GM12878 (cell line): ENCODE results near the gene TSPAN16. TPM values are rescaled to one million over a fixed set of nuclear protein-coding genes. Genes with fewer than 3 reads are reported as not detected.

Experiments
- ATAC-seq: fragments of 200-7000 bp; cut with Tn5 transposase; 3 replicates; pipeline ENCODE4 v1.9.1; 2020; ENCODE audit warnings: mild to moderate bottlenecking, moderate library complexity
- BruUV-seq: library from RNA; stranded (reverse); fragments of 400-500 nt; replicated peaks from 2 replicates; lab custom pipeline; 2021; lab: Mats Ljungman, UMichigan
- CTCF ChIA-PET: fragments of 300-600 bp; sonication (Branson Sonifier 250); formaldehyde crosslinking; extraction: SDS; loops from one replicate; lab custom pipeline; 2021; ENCODE audit warnings: inconsistent platforms; lab: Yijun Ruan, JAX
- POLR2A ChIA-PET: fragments of 350-600 bp; formaldehyde crosslinking; extraction: SDS; loops from one replicate; lab custom pipeline; 2021; ENCODE audit warnings: inconsistent platforms; lab: Charles Lee
- RAD21 ChIA-PET: fragments of 300-600 bp; sonication (Branson Sonifier 250); formaldehyde crosslinking; loops from one replicate; lab custom pipeline; 2023; ENCODE audit warnings: antibody characterized with exemption; ENCODE audit not compliant: unreplicated experiment; lab: Charles Lee
- SMC1A ChIA-PET: fragments of 300-600 bp; sonication (Branson Sonifier 250); formaldehyde crosslinking; loops from one replicate; lab custom pipeline; 2023; ENCODE audit not compliant: unreplicated experiment, uncharacterized antibody; lab: Charles Lee
- DNase-seq: peaks from one replicate; pipeline ENCODE4 v3.0.0-alpha.2; 2011; ENCODE audit warnings: low read depth, low spot score
- FAIRE-seq: peaks from 3 replicates; lab custom pipeline; 2011; peaks lifted over from hg19 to GRCh38; lab: Jason Lieb, UNC
- H2AFZ ChIP-seq: 2 replicates; pipeline ENCODE4 v1.6.0; 2011; ENCODE audit warnings: low read depth, low read length, control low read depth; ENCODE audit not compliant: control insufficient read depth
- H3K27ac ChIP-seq: 2 replicates; pipeline ENCODE4 v1.5.1; 2011; ENCODE audit warnings: control low read depth; ENCODE audit not compliant: control insufficient read depth, insufficient read depth
- H3K27me3 ChIP-seq, 2 experiments: replicated peaks in 1 of 2; 2 replicates each; pipeline versions ENCODE4 v1.6.0 to v1.6.1; 2011; ENCODE audit warnings: low read length in 1 of 2; ENCODE audit not compliant: control insufficient read depth in 2 of 2, insufficient read depth in 2 of 2
- H3K36me3 ChIP-seq, 2 experiments: 2 replicates each; pipeline ENCODE4 v1.5.1; 2011; ENCODE audit warnings: low read length in 1 of 2; ENCODE audit not compliant: control insufficient read depth in 2 of 2, insufficient read depth in 2 of 2
- H3K4me1 ChIP-seq: 2 replicates; pipeline ENCODE4 v1.6.1; 2011; ENCODE audit warnings: mild to moderate bottlenecking, low read length, moderate library complexity, mixed read lengths; ENCODE audit not compliant: control insufficient read depth, insufficient read depth
- H3K4me2 ChIP-seq: 2 replicates; pipeline ENCODE4 v1.6.0; 2011; ENCODE audit warnings: control low read depth; ENCODE audit not compliant: control insufficient read depth, insufficient read depth
- H3K4me3 ChIP-seq: fragments of 200-600 bp; sonication (generic); 2 replicates; pipeline ENCODE4 v1.5.1; 2016
- H3K79me2 ChIP-seq: 2 replicates; pipeline ENCODE4 v1.6.0; 2011; ENCODE audit warnings: low read length; ENCODE audit not compliant: control insufficient read depth, insufficient read depth
- H3K9ac ChIP-seq: 2 replicates; pipeline ENCODE4 v1.8.0; 2011; ENCODE audit warnings: low read length, control low read depth, mixed read lengths; ENCODE audit not compliant: control insufficient read depth, insufficient read depth
- H3K9me3 ChIP-seq: replicated peaks from 3 replicates; pipeline ENCODE4 v1.5.1; 2011; ENCODE audit warnings: mild to moderate bottlenecking, low read length; ENCODE audit not compliant: control insufficient read depth, insufficient read depth
- H4K20me1 ChIP-seq: 2 replicates; pipeline ENCODE4 v1.6.0; 2011; ENCODE audit not compliant: control insufficient read depth, insufficient read depth
- GATAD2B ChIP-seq: fragments of 450-650 bp; conservative IDR thresholded peaks from 2 replicates; pipeline ENCODE4 v1.6.1; 2017; ENCODE audit warnings: low read depth, mild to moderate bottlenecking, moderate library complexity
- ZNF274 ChIP-seq: IDR thresholded peaks from one replicate; pipeline ENCODE4 v1.8.0; 2011; ENCODE audit not compliant: insufficient read length, insufficient read depth
- WGBS: methylation state at CpG from one replicate; pipeline ENCODE4 v1.1.6; 2016; ENCODE audit warnings: low lambda C conversion rate; ENCODE audit not compliant: insufficient replicate concordance, insufficient coverage; ENCODE audit errors: missing lambda C conversion rate; 5-methylcytosine and 5-hydroxymethylcytosine counted together
- in situ Hi-C: fragments of 300-500 bp; cut with MboI; formaldehyde crosslinking; loops from 9 replicates; pipeline ENCODE4 v1.14.3; 2018; ENCODE audit warnings: mixed read lengths
- intact Hi-C: fragments of 100-400 bp; cut with micrococcal nuclease; formaldehyde crosslinking; loops from one replicate; pipeline ENCODE4 v1.14.2; 2022; ENCODE audit not compliant: unreplicated experiment
- polyA plus RNA-seq, 11 experiments: library from polyadenylated mRNA; depleted of rRNA in 4 of 11; unstranded in 6 of 11; stranded (reverse) in 5 of 11; fragments of >200 nt; fragmentation: Nextera tagmentation in 4 of 11; fragmentation: Illumina TruSeq in 1 of 11; extraction: Ambion mirVana in 4 of 11; extraction: Trizol in 1 of 11; gene quantifications; 1 replicate in 1 of 11; 2 replicates in 10 of 11; pipeline versions ENCODE4 v1.2.1 to v1.2.3, GENCODE V29; 2011 to 2016; ENCODE audit warnings: inconsistent platforms in 2 of 11, missing spikeins in 2 of 11, low read depth in 1 of 11
- total RNA-seq, 4 experiments: library from RNA; depleted of rRNA in 3 of 4; stranded (reverse); fragments of >200 nt in 3 of 4; fragmentation: Illumina TruSeq in 1 of 4; extraction: Trizol in 1 of 4; gene quantifications; 2 replicates each; pipeline versions ENCODE4 v1.2.1 to v1.2.3, GENCODE V29; 2013 to 2021
- TF ChIP-seq, protein P1 (sequence below), 3 experiments: IDR thresholded peaks in 2 of 3; conservative IDR thresholded peaks in 1 of 3; 2 replicates each; pipeline ENCODE4 v1.5.1; 2011; ENCODE audit warnings: low read depth in 3 of 3, low read length in 3 of 3, mild to moderate bottlenecking in 3 of 3, control low read depth in 2 of 3, moderate library complexity in 2 of 3, inconsistent platforms in 1 of 3, mixed read lengths in 1 of 3; ENCODE audit not compliant: control insufficient read depth in 2 of 3, insufficient read depth in 1 of 3; ENCODE audit errors: extremely low read depth in 1 of 3

The TSPAN16 gene
- total and polyA plus RNA-seq, 10 of the 15 experiments (the other 5 are each of a cell fraction or from before 2014, with no cell fraction given): not detected

DNA sequence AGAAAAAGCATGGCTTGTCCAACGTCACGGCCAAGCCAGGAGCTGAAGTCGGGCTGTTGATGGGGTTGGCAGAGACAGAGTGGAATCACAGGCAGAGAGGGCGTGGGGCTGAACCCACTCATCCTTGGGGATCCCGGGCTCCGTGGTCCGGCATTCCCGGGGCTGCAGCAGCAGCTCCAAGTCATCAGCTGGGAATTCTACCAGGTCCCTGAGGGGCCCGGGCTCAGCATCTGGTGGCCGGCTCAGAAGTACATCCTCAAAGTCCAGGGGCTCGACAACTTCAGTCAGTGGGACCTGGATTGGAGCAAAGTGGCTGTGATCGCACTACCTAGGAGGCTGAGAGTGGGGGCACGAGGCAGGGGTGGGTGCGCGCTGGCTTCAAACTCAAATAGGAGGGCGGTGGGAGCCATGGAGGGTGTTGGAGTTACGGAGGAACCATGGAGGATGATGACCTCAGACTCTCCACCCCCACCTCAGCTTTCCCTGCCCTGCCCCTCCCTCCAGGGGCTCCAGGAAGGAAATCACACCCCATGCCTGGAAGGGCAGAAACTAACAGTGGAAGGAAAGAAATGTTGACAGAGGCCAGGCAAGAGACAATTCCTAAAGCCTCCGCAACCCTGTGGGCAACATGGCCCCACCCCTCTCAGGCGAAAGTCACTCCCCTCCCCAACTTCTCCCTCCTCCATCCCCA is 43.1 kb upstream of the TSPAN16 start:
- Histone ChIP-seq H3K9me3 (no peaks in the 10 kb centered on the region), H3K4me2 (no peak overlapping the region), H4K20me1 (no peaks in the 10 kb centered on the region; the same call in 1 of the 2 replicates), H3K4me3 (no peak overlapping the region), H3K27ac (no peak overlapping the region), H3K79me2 (no peaks in the 10 kb centered on the region), H3K4me1 (no peaks in the 10 kb centered on the region), H3K27me3 (no peaks in the 10 kb centered on the region), H3K9ac (no peak overlapping the region), H3K36me3 (peaks cover 0 to 2% of the 10 kb centered on the region in 2 experiments; a peak in 1 of 4 replicates)
- WGBS: 77% methylated on average over 18 of the region's 19 CpGs
- FAIRE-seq (no peak), DNase-seq (no peak), ATAC-seq (no peak)
- RAD21 ChIA-PET: no interaction called here
- in situ Hi-C loops (no loop called here), intact Hi-C loops (no loop called here)
- no TSS peak for BruUV-seq
- no peak for TF ChIP-seq GATAD2B
- TF ChIP-seq, all 136 proteins: peak for 0
- ChIA-PET SMC1A (no interaction called here), POLR2A (no interaction called here), CTCF (no interaction called here)
- no peak overlapping the region for H2AFZ ChIP-seq

DNA sequence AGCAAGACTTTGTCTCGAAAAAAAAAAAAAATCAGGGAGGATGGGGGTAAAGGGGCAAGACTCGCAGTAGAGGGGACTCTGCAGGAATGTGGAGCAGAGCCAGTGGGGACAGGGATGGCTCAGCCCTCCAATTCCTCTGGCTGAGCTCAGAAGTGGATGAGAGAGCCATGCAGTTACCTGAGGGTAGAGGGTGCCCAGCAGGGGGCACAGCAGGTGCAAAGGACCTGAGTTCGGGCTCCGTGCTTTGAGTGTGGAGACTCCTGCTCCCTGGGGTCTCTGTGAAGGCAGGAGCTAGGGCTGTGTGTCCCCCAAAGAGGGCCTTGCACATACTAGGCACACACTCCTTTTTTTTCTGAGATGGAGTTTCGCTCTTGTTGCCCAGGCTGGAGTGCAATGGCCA is 41.3 kb upstream of the TSPAN16 start:
- ChIA-PET CTCF (interaction anchor here (0.6 to 2.4 kb wide), 4 partner anchors 10 to 68 kb away, joined by 3 to 6 read pairs (median 4); no protein-coding TSS in a partner anchor), POLR2A (no interaction called here), SMC1A (no interaction called here), RAD21 (no interaction called here)
- H3K4me1 ChIP-seq: no peaks in the 10 kb centered on the region
- no peaks in the 10 kb centered on the region for H3K79me2 ChIP-seq
- no TSS peak for BruUV-seq
- H3K9me3 ChIP-seq: no peaks in the 10 kb centered on the region
- TF ChIP-seq ZNF274: no peak
- TF ChIP-seq, protein P1, sequence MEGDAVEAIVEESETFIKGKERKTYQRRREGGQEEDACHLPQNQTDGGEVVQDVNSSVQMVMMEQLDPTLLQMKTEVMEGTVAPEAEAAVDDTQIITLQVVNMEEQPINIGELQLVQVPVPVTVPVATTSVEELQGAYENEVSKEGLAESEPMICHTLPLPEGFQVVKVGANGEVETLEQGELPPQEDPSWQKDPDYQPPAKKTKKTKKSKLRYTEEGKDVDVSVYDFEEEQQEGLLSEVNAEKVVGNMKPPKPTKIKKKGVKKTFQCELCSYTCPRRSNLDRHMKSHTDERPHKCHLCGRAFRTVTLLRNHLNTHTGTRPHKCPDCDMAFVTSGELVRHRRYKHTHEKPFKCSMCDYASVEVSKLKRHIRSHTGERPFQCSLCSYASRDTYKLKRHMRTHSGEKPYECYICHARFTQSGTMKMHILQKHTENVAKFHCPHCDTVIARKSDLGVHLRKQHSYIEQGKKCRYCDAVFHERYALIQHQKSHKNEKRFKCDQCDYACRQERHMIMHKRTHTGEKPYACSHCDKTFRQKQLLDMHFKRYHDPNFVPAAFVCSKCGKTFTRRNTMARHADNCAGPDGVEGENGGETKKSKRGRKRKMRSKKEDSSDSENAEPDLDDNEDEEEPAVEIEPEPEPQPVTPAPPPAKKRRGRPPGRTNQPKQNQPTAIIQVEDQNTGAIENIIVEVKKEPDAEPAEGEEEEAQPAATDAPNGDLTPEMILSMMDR (IDR thresholded peaks at IDR 0.05 in 2 of 3, conservative IDR thresholded peaks at IDR 0.05 in 1 of 3; ENCODE audit: control insufficient read depth in 2 of 3, extremely low read depth in 1 of 3, insufficient read depth in 1 of 3, low read depth in 3 of 3, low read length in 3 of 3): peak; percentile 7 to 24 (median 23); a peak in 2 of 6 replicates
- no peak overlapping the region for H2AFZ ChIP-seq
- no peak overlapping the region for H3K4me2 ChIP-seq
- ATAC-seq (no peak; the same call in 2 of the 3 replicates), FAIRE-seq (no peak), DNase-seq (no peak)
- WGBS: 34% methylated on average over 5 of the region's 5 CpGs
- intact Hi-C loops (no loop called here), in situ Hi-C loops (no loop called here)
- no peak overlapping the region for H3K27ac ChIP-seq
- H3K9ac ChIP-seq: no peak overlapping the region
- no peaks in the 10 kb centered on the region; the same call in 1 of the 2 replicates for H4K20me1 ChIP-seq
- peaks cover 0 to 2% of the 10 kb centered on the region in 2 experiments; a peak in 1 of 4 replicates for H3K36me3 ChIP-seq
- no peak overlapping the region for H3K4me3 ChIP-seq
- no peaks in the 10 kb centered on the region for H3K27me3 ChIP-seq
